ENCODE results near the gene ELOVL2. TPM values are rescaled to one million over a fixed set of nuclear protein-coding genes. Genes with fewer than 3 reads are reported as not detected.

The ELOVL2 gene
- total RNA-seq, 1 experiment from 2014 or later: 0.47 TPM

GRCh38 chr6:11023032-11023431 lies 21.1 kb downstream of the ELOVL2 start:
- Mint-ChIP-seq H3K27me3 (ENCODE audit: unreplicated experiment) (no peaks in the 10 kb centered on the region), H3K36me3 (ENCODE audit: insufficient read depth, unreplicated experiment) (no peaks in the 10 kb centered on the region), H3K4me3 (ENCODE audit: low read depth, unreplicated experiment) (no peak overlapping the region), H3K4me1 (ENCODE audit: low read depth, unreplicated experiment) (no peaks in the 10 kb centered on the region), H3K27ac (ENCODE audit: unreplicated experiment) (no peak overlapping the region), H3K9me3 (ENCODE audit: low read depth, unreplicated experiment) (no peaks in the 10 kb centered on the region)
- no peak for TF ChIP-seq CTCF (IDR thresholded peaks at IDR 0.05; ENCODE audit: unreplicated experiment)
- CTCF ChIA-PET: no interaction called here
- no peak for DNase-seq
- BruUV-seq (replicated peaks): no TSS peak
- intact Hi-C loops (cut with micrococcal nuclease; ENCODE audit: unreplicated experiment): no loop called here

- H3K27me3 Mint-ChIP-seq (ENCODE audit: unreplicated experiment): no peaks in the 10 kb centered on the region
- H3K27ac Mint-ChIP-seq (ENCODE audit: unreplicated experiment): no peak overlapping the region
- H3K9me3 Mint-ChIP-seq (ENCODE audit: low read depth, unreplicated experiment): no peaks in the 10 kb centered on the region
- BruUV-seq (replicated peaks): no TSS peak
- H3K36me3 Mint-ChIP-seq (ENCODE audit: insufficient read depth, unreplicated experiment): no peaks in the 10 kb centered on the region
- no peak overlapping the region for H3K4me3 Mint-ChIP-seq (ENCODE audit: low read depth, unreplicated experiment)
- no peak for TF ChIP-seq CTCF (IDR thresholded peaks at IDR 0.05; ENCODE audit: unreplicated experiment)
- H3K4me1 Mint-ChIP-seq (ENCODE audit: low read depth, unreplicated experiment): no peaks in the 10 kb centered on the region
- DNase-seq: no peak
- CTCF ChIA-PET: no interaction called here
- intact Hi-C loops (cut with micrococcal nuclease; ENCODE audit: unreplicated experiment): no loop called here
Measured at GRCh38 chr6:11021714-11022113, 22.4 kb downstream of the ELOVL2 start.

GRCh38 chr6:11021003-11021402 lies 23.1 kb downstream of the ELOVL2 start:
- no peaks in the 10 kb centered on the region for H3K9me3 Mint-ChIP-seq (ENCODE audit: low read depth, unreplicated experiment)
- DNase-seq: no peak
- no peaks in the 10 kb centered on the region for H3K36me3 Mint-ChIP-seq (ENCODE audit: insufficient read depth, unreplicated experiment)
- no peak for TF ChIP-seq CTCF (IDR thresholded peaks at IDR 0.05; ENCODE audit: unreplicated experiment)
- H3K27ac Mint-ChIP-seq (ENCODE audit: unreplicated experiment): no peak overlapping the region
- H3K27me3 Mint-ChIP-seq (ENCODE audit: unreplicated experiment): no peaks in the 10 kb centered on the region
- no TSS peak for BruUV-seq (replicated peaks)
- CTCF ChIA-PET: no interaction called here
- no peaks in the 10 kb centered on the region for H3K4me1 Mint-ChIP-seq (ENCODE audit: low read depth, unreplicated experiment)
- intact Hi-C loops (cut with micrococcal nuclease; ENCODE audit: unreplicated experiment): no loop called here
- H3K4me3 Mint-ChIP-seq (ENCODE audit: low read depth, unreplicated experiment): no peak overlapping the region

- no peaks in the 10 kb centered on the region for H3K4me1 Mint-ChIP-seq (ENCODE audit: low read depth, unreplicated experiment)
- H3K27ac Mint-ChIP-seq (ENCODE audit: unreplicated experiment): no peak overlapping the region
- no peaks in the 10 kb centered on the region for H3K9me3 Mint-ChIP-seq (ENCODE audit: low read depth, unreplicated experiment)
- no peak for DNase-seq
- no peak for TF ChIP-seq CTCF (IDR thresholded peaks at IDR 0.05; ENCODE audit: unreplicated experiment)
- intact Hi-C loops (cut with micrococcal nuclease; ENCODE audit: unreplicated experiment): no loop called here
- CTCF ChIA-PET: no interaction called here
- no peak overlapping the region for H3K4me3 Mint-ChIP-seq (ENCODE audit: low read depth, unreplicated experiment)
- BruUV-seq (replicated peaks): no TSS peak
- no peaks in the 10 kb centered on the region for H3K36me3 Mint-ChIP-seq (ENCODE audit: insufficient read depth, unreplicated experiment)
- no peaks in the 10 kb centered on the region for H3K27me3 Mint-ChIP-seq (ENCODE audit: unreplicated experiment)
Measured at GRCh38 chr6:11018225-11018624, 25.9 kb downstream of the ELOVL2 start.

GRCh38 chr6:11017090-11017489 lies 27.0 kb downstream of the ELOVL2 start:
- TF ChIP-seq CTCF (IDR thresholded peaks at IDR 0.05; ENCODE audit: unreplicated experiment): no peak
- Mint-ChIP-seq H3K27me3 (ENCODE audit: unreplicated experiment) (no peaks in the 10 kb centered on the region), H3K4me3 (ENCODE audit: low read depth, unreplicated experiment) (no peak overlapping the region), H3K9me3 (ENCODE audit: low read depth, unreplicated experiment) (no peaks in the 10 kb centered on the region), H3K27ac (ENCODE audit: unreplicated experiment) (no peak overlapping the region), H3K36me3 (ENCODE audit: insufficient read depth, unreplicated experiment) (no peaks in the 10 kb centered on the region), H3K4me1 (ENCODE audit: low read depth, unreplicated experiment) (no peaks in the 10 kb centered on the region)
- BruUV-seq (replicated peaks): no TSS peak
- no peak for DNase-seq
- intact Hi-C loops (cut with micrococcal nuclease; ENCODE audit: unreplicated experiment): no loop called here
- CTCF ChIA-PET: no interaction called here
